Pulmonary artery endothelial cell (primary cell): ENCODE data around the gene MUC20. TPM values are rescaled to one million over a fixed set of nuclear protein-coding genes. Genes with fewer than 3 reads are reported as not detected.

Source experiments
- DNase-seq: peaks from one replicate; pipeline ENCODE4 v3.0.0-alpha.2; 2011; ENCODE audit warnings: low read depth, low spot score
- total RNA-seq: library from RNA; depleted of rRNA; stranded (reverse); fragments of >200 nt; gene quantifications from 2 replicates; pipeline ENCODE4 v1.2.3, GENCODE V29; 2014

The MUC20 gene
- total RNA-seq, 1 donor from 2014 or later, result 0.20 TPM

- no peak for DNase-seq
Observed at GRCh38 chr3:195755791-195756676, 35.3 kb downstream of the MUC20 start.

- no peak for DNase-seq
Observed at GRCh38 chr3:195757438-195757770, 36.6 kb downstream of the MUC20 start.

GRCh38 chr3:195757827-195758226, 37.0 kb downstream of the MUC20 start:
- no peak for DNase-seq

- no peak for DNase-seq
Observed at GRCh38 chr3:195758721-195759353, 38.1 kb downstream of the MUC20 start.

- DNase-seq, result no peak
Observed at GRCh38 chr3:195760345-195761122, 39.8 kb downstream of the MUC20 start.

GRCh38 chr3:195761123-195761566, 40.4 kb downstream of the MUC20 start:
- no peak for DNase-seq

GRCh38 chr3:195761567-195762248, 40.9 kb downstream of the MUC20 start:
- no peak for DNase-seq

GRCh38 chr3:195762249-195762585, 41.4 kb downstream of the MUC20 start:
- no peak for DNase-seq

GRCh38 chr3:195762611-195763010, 41.8 kb downstream of the MUC20 start:
- no peak for DNase-seq

GRCh38 chr3:195763076-195763830, 42.5 kb downstream of the MUC20 start:
- DNase-seq, result no peak

GRCh38 chr3:195763843-195764825, 43.4 kb downstream of the MUC20 start:
- DNase-seq, result no peak

GRCh38 chr3:195764961-195765706, 44.4 kb downstream of the MUC20 start:
- DNase-seq, result no peak

- DNase-seq, result no peak
Observed at GRCh38 chr3:195766671-195767070, 45.9 kb downstream of the MUC20 start.

- no peak for DNase-seq
Observed at GRCh38 chr3:195767792-195768191, 47.0 kb downstream of the MUC20 start.

GRCh38 chr3:195768414-195768813, 47.6 kb downstream of the MUC20 start:
- no peak for DNase-seq

- DNase-seq, result no peak
Observed at GRCh38 chr3:195768831-195769303, 48.1 kb downstream of the MUC20 start.

- no peak for DNase-seq
Observed at GRCh38 chr3:195769551-195769950, 48.8 kb downstream of the MUC20 start.

GRCh38 chr3:195770081-195770840, 49.5 kb downstream of the MUC20 start:
- peak; percentile 73 for DNase-seq
